A673 (cell line): ENCODE data around the gene BTBD16. TPM values are rescaled to one million over a fixed set of nuclear protein-coding genes. Genes with fewer than 3 reads are reported as not detected.

Experiments
- BruUV-seq: library from RNA; stranded (reverse); fragments of 400-500 nt; replicated peaks from 2 replicates; lab custom pipeline; 2021; lab: Mats Ljungman, UMichigan
- CTCF ChIA-PET: fragments of 300-600 bp; sonication (Branson Sonifier 250); formaldehyde crosslinking; loops from one replicate; lab custom pipeline; 2022; ENCODE audit warnings: antibody characterized with exemption; lab: Charles Lee
- POLR2A ChIA-PET: fragments of 300-600 bp; sonication (Branson Sonifier 250); formaldehyde crosslinking; loops from one replicate; lab custom pipeline; 2022; ENCODE audit warnings: antibody characterized with exemption; ENCODE audit not compliant: low non-redundant PET; lab: Charles Lee
- DNase-seq: peaks from one replicate; pipeline ENCODE4 v3.0.0-alpha.2; 2015; ENCODE audit warnings: low spot score
- H3K27ac ChIP-seq: fragments of 200-600 bp; sonication (generic); 2 replicates; pipeline ENCODE4 v1.5.1; 2016; ENCODE audit warnings: mixed run types, low read depth, mild to moderate bottlenecking, mixed read lengths, antibody characterized with exemption, low read length; ENCODE audit not compliant: poor library complexity, severe bottlenecking
- H3K27me3 ChIP-seq: fragments of 200-600 bp; sonication (generic); replicated peaks from 2 replicates; pipeline ENCODE4 v1.6.1; 2017; ENCODE audit warnings: mixed run types, low read depth, mild to moderate bottlenecking, mixed read lengths, antibody characterized with exemption, low read length; ENCODE audit not compliant: insufficient read depth, poor library complexity
- H3K36me3 ChIP-seq: fragments of 200-600 bp; sonication (generic); 2 replicates; pipeline ENCODE4 v1.6.1; 2016; ENCODE audit warnings: mixed run types, mild to moderate bottlenecking, mixed read lengths, antibody characterized with exemption, low read length; ENCODE audit not compliant: insufficient read depth, poor library complexity, severe bottlenecking
- H3K4me1 ChIP-seq: fragments of 200-600 bp; sonication (generic); 2 replicates; pipeline ENCODE4 v1.6.1; 2017; ENCODE audit warnings: mixed run types, mild to moderate bottlenecking, mixed read lengths, antibody characterized with exemption, low read length; ENCODE audit not compliant: insufficient read depth, poor library complexity, severe bottlenecking
- H3K4me3 ChIP-seq: fragments of 200-600 bp; sonication (generic); 2 replicates; pipeline ENCODE4 v1.5.1; 2016; ENCODE audit warnings: low read depth, mixed run types, mild to moderate bottlenecking, mixed read lengths, low read length; ENCODE audit not compliant: poor library complexity, severe bottlenecking
- H3K9me3 ChIP-seq: fragments of 200-600 bp; sonication (generic); 2 replicates; pipeline ENCODE4 v1.6.1; 2016; ENCODE audit warnings: mixed run types, low read depth, mild to moderate bottlenecking, mixed read lengths, antibody characterized with exemption, low read length; ENCODE audit not compliant: poor library complexity, severe bottlenecking
- CTCF ChIP-seq: fragments of 300-800, 200-600 bp; sonication (generic); conservative IDR thresholded peaks from 2 replicates; pipeline ENCODE4 v1.5.1; 2017; ENCODE audit warnings: low read depth, mild to moderate bottlenecking, antibody characterized with exemption, low read length, moderate library complexity, mixed read lengths
- EZH2 ChIP-seq: fragments of 200-600 bp; sonication (generic); IDR thresholded peaks from 2 replicates; pipeline ENCODE4 v1.6.1; 2017; ENCODE audit warnings: borderline replicate concordance, low read depth, mild to moderate bottlenecking, mixed read lengths, antibody characterized with exemption, low read length; ENCODE audit not compliant: poor library complexity, severe bottlenecking
- intact Hi-C: fragments of 100-400 bp; cut with micrococcal nuclease; formaldehyde crosslinking; loops from one replicate; pipeline ENCODE4 v1.10.0; 2022; ENCODE audit not compliant: unreplicated experiment
- total RNA-seq: library from RNA; stranded (reverse); gene quantifications from 2 replicates; pipeline ENCODE4 v1.2.3, GENCODE V29; 2021

The BTBD16 gene
- total RNA-seq, 1 experiment from 2014 or later, result not detected

GRCh38 chr10:122380703-122381102 is 109.6 kb downstream of the BTBD16 start:
- Histone ChIP-seq H3K27me3 (no peaks in the 10 kb centered on the region), H3K36me3 (no peaks in the 10 kb centered on the region), H3K27ac (no peak overlapping the region), H3K9me3 (no peaks in the 10 kb centered on the region), H3K4me3 (no peak overlapping the region), H3K4me1 (peaks cover 5% of the 10 kb centered on the region)
- TF ChIP-seq CTCF, result no peak
- DNase-seq, result no peak
- POLR2A ChIA-PET, result no interaction called here
- no TSS peak for BruUV-seq
- CTCF ChIA-PET, result no interaction called here
- intact Hi-C loops, result loop anchor here (2.0 kb wide), 1 partner anchor 38 kb away; no protein-coding TSS in a partner anchor

GRCh38 chr10:122381680-122382079 is 110.6 kb downstream of the BTBD16 start:
- Histone ChIP-seq H3K4me3 (no peak overlapping the region), H3K9me3 (no peaks in the 10 kb centered on the region), H3K27me3 (no peaks in the 10 kb centered on the region), H3K4me1 (peaks cover 2% of the 10 kb centered on the region), H3K36me3 (no peaks in the 10 kb centered on the region), H3K27ac (no peak overlapping the region)
- ChIA-PET CTCF (no interaction called here), POLR2A (no interaction called here)
- no TSS peak for BruUV-seq
- TF ChIP-seq CTCF, result no peak
- no peak for TF ChIP-seq EZH2
- intact Hi-C loops, result loop anchor here (2.0 kb wide), 1 partner anchor 37 kb away; no protein-coding TSS in a partner anchor
- no peak for DNase-seq

GRCh38 chr10:122386514-122386913 is 115.4 kb downstream of the BTBD16 start:
- intact Hi-C loops, result no loop called here
- no TSS peak for BruUV-seq
- Histone ChIP-seq H3K36me3 (no peaks in the 10 kb centered on the region), H3K27ac (no peak overlapping the region), H3K4me3 (no peak overlapping the region), H3K27me3 (no peaks in the 10 kb centered on the region), H3K9me3 (no peaks in the 10 kb centered on the region), H3K4me1 (no peaks in the 10 kb centered on the region)
- no peak for TF ChIP-seq CTCF
- TF ChIP-seq EZH2, result no peak
- ChIA-PET POLR2A (interaction anchor here (1.2 kb wide), 1 partner anchor 16 kb away, joined by 3 read pairs; no protein-coding TSS in a partner anchor), CTCF (no interaction called here)
- no peak for DNase-seq
